NCI-H510A treated with DMSO at 0.1 percent for 48 hours (cell line): ENCODE data around the gene RNMT.
A peak's percentile ranks its signal among the peaks of the same experiment; 100 is the strongest.
"Not testable (repeated sequence)": the region's sequence is repeated elsewhere in the genome, so short reads cannot be mapped to it uniquely, and the experiment has no call there.

Experiments
- DNase-seq: peaks from one replicate; lab custom pipeline; 2025; lab: John Stamatoyannopoulos, UW

RNMT gene

GRCh38 chr18:13726232-13726971 lies at the start of gene RNMT, which contains the start of gene FAM210A:
RNMT (plus strand) TSS chr18:13726673; CDS start chr18:13731518, 4,845 bp downstream.
FAM210A (minus strand) TSS chr18:13726558; CDS start chr18:13682077, 44,481 bp downstream.
- DNase-seq: peak; percentile 69

GRCh38 chr18:13677350-13677749 lies 49.1 kb upstream of the RNMT start:
- DNase-seq: not testable (repeated sequence)

GRCh38 chr18:13680612-13681011 lies 45.9 kb upstream of the RNMT start:
- DNase-seq: peak; percentile 10

- no peak for DNase-seq
Measured at GRCh38 chr18:13681701-13682100, 44.8 kb upstream of the RNMT start.

GRCh38 chr18:13684546-13684945 lies 41.9 kb upstream of the RNMT start:
- DNase-seq: no peak

GRCh38 chr18:13688191-13689136 lies 38.0 kb upstream of the RNMT start:
- no peak for DNase-seq

GRCh38 chr18:13690060-13690459 lies 36.4 kb upstream of the RNMT start:
- not testable (repeated sequence) for DNase-seq

GRCh38 chr18:13695337-13695736 lies 31.1 kb upstream of the RNMT start:
- DNase-seq: not testable (repeated sequence)

GRCh38 chr18:13696961-13697360 lies 29.5 kb upstream of the RNMT start:
- DNase-seq: no peak

- no peak for DNase-seq
Measured at GRCh38 chr18:13700153-13700552, 26.3 kb upstream of the RNMT start.

- DNase-seq: no peak
Measured at GRCh38 chr18:13703899-13704298, 22.6 kb upstream of the RNMT start.

GRCh38 chr18:13710414-13710831 lies 16.1 kb upstream of the RNMT start:
- no peak for DNase-seq

- DNase-seq: no peak
Measured at GRCh38 chr18:13712400-13713131, 13.9 kb upstream of the RNMT start.

GRCh38 chr18:13713455-13714055 lies 12.9 kb upstream of the RNMT start:
- DNase-seq: no peak

GRCh38 chr18:13715330-13715729 lies 11.1 kb upstream of the RNMT start:
- DNase-seq: no peak

GRCh38 chr18:13716916-13717315 lies 9.6 kb upstream of the RNMT start:
- DNase-seq: no peak

- DNase-seq: no peak
Measured at GRCh38 chr18:13720123-13720522, 6.3 kb upstream of the RNMT start.

- DNase-seq: no peak
Measured at GRCh38 chr18:13720847-13721246, 5.6 kb upstream of the RNMT start.

- no peak for DNase-seq
Measured at GRCh38 chr18:13725566-13726231, 774 bp upstream of the RNMT start.

- DNase-seq: no peak
Measured at GRCh38 chr18:13726972-13727331, 479 bp downstream of the RNMT start.

- DNase-seq: no peak
Measured at GRCh38 chr18:13730481-13730880, 4.0 kb downstream of the RNMT start.
